K562 (cell line): ENCODE data around the gene ARL6IP4. TPM values are rescaled to one million over a fixed set of nuclear protein-coding genes. Genes with fewer than 3 reads are reported as not detected.

Source experiments
- ATAC-seq: fragments of 200-7000 bp; cut with Tn5 transposase; 3 replicates; pipeline ENCODE4 v1.9.1; 2020; ENCODE audit warnings: moderate library complexity
- BruUV-seq: library from RNA; stranded (reverse); fragments of 400-500 nt; replicated peaks from 2 replicates; lab custom pipeline; 2021; lab: Mats Ljungman, UMichigan
- CTCF ChIA-PET: fragments of 300-600 bp; formaldehyde crosslinking; extraction: SDS; loops from one replicate; lab custom pipeline; 2021; ENCODE audit warnings: low intra/inter-chr PET ratio; lab: Yijun Ruan, JAX
- POLR2A ChIA-PET: fragments of 300-600, 350-650 bp; sonication (Branson Sonifier 250); formaldehyde crosslinking; extraction: SDS; loops from one replicate; lab custom pipeline; 2021; ENCODE audit warnings: antibody characterized with exemption, inconsistent platforms; lab: Yijun Ruan, JAX
- DNase-seq, 4 experiments: peaks; one replicate each; pipeline versions ENCODE4 v3.0.0 to v3.0.0-alpha.2; 2011 to 2018; ENCODE audit warnings: low spot score in 3 of 4, mixed read lengths in 3 of 4; ENCODE audit errors: extremely low read depth in 1 of 4
- FAIRE-seq: peaks from 2 replicates; lab custom pipeline; 2011; peaks lifted over from hg19 to GRCh38; lab: Jason Lieb, UNC
- H2AFZ ChIP-seq: 2 replicates; pipeline ENCODE4 v1.6.0; 2011; ENCODE audit warnings: low read depth, low read length, control low read depth, inconsistent platforms
- H3K27ac ChIP-seq: fragments of 200-600 bp; 3 replicates; pipeline ENCODE4 v1.8.0; 2011; ENCODE audit warnings: low read depth, mild to moderate bottlenecking, control low read depth, inconsistent platforms, low read length, moderate library complexity, mixed read lengths; ENCODE audit errors: extremely low read depth
- H3K27me3 ChIP-seq, 2 experiments: fragments of 300-600 bp in 1 of 2; 2 replicates in 1 of 2; 3 replicates in 1 of 2; pipeline versions ENCODE4 v1.6.0 to v1.8.0; 2011; ENCODE audit warnings: inconsistent platforms in 2 of 2, low read length in 2 of 2, mild to moderate bottlenecking in 1 of 2, mixed read lengths in 1 of 2, moderate library complexity in 1 of 2; ENCODE audit not compliant: control insufficient read depth in 2 of 2, insufficient read depth in 2 of 2
- H3K36me3 ChIP-seq: fragments of 300-600 bp; 3 replicates; pipeline ENCODE4 v1.8.0; 2011; ENCODE audit warnings: mild to moderate bottlenecking, low read length, inconsistent platforms; ENCODE audit not compliant: control insufficient read depth, insufficient read depth
- H3K4me1 ChIP-seq, 2 experiments: fragments of 200-600 bp in 1 of 2; replicated peaks in 1 of 2; 2 replicates in 1 of 2; 3 replicates in 1 of 2; pipeline versions ENCODE4 v1.5.1 to v1.8.0; 2011; ENCODE audit warnings: inconsistent platforms in 2 of 2, low read length in 2 of 2, mild to moderate bottlenecking in 1 of 2, mixed read lengths in 1 of 2, moderate library complexity in 1 of 2; ENCODE audit not compliant: control insufficient read depth in 2 of 2, insufficient read depth in 2 of 2
- H3K4me2 ChIP-seq: 2 replicates; pipeline ENCODE4 v1.6.1; 2011; ENCODE audit warnings: low read length, control low read depth, inconsistent platforms, mixed read lengths; ENCODE audit not compliant: insufficient read depth
- H3K4me3 ChIP-seq: fragments of 200-600 bp; sonication (generic), shearing (Covaris generic); 2 replicates; pipeline ENCODE4 v1.5.1; 2016; ENCODE audit warnings: control low read depth, inconsistent platforms
- H3K79me2 ChIP-seq: fragments of 200-600 bp; 3 replicates; pipeline ENCODE4 v1.8.0; 2011; ENCODE audit warnings: low read length, inconsistent platforms; ENCODE audit not compliant: control insufficient read depth, insufficient read depth
- H3K9ac ChIP-seq, 2 experiments: 2 replicates each; pipeline versions ENCODE4 v1.6.0 to v1.6.1; 2011; ENCODE audit warnings: low read depth in 2 of 2, low read length in 2 of 2, control low read depth in 1 of 2, inconsistent platforms in 1 of 2, mild to moderate bottlenecking in 1 of 2, mixed read lengths in 1 of 2; ENCODE audit not compliant: insufficient read depth in 1 of 2
- H3K9me1 ChIP-seq: one replicate; pipeline ENCODE4 v1.6.0; 2011; ENCODE audit warnings: inconsistent platforms, mild to moderate bottlenecking, low read length, moderate library complexity; ENCODE audit not compliant: control insufficient read depth, insufficient read depth
- H3K9me3 ChIP-seq: replicated peaks from 2 replicates; pipeline ENCODE4 v1.5.1; 2011; ENCODE audit warnings: low read depth, low read length, inconsistent platforms; ENCODE audit not compliant: control insufficient read depth, insufficient read depth
- H4K20me1 ChIP-seq: replicated peaks from 2 replicates; pipeline ENCODE4 v1.6.1; 2011; ENCODE audit warnings: low read length, inconsistent platforms, mixed read lengths; ENCODE audit not compliant: control insufficient read depth, insufficient read depth
- ATF1 ChIP-seq, 2 experiments: fragments of 450-650 bp in 1 of 2; IDR thresholded peaks; 2 replicates each; pipeline ENCODE4 v1.6.1; 2016; ENCODE audit warnings: missing compliant biosample characterization in 1 of 2, missing genetic modification characterization in 1 of 2
- BHLHE40 ChIP-seq: IDR thresholded peaks from 2 replicates; pipeline ENCODE4 v1.6.1; 2011; ENCODE audit warnings: low read length, improper control_type of control experiment
- ELF2 ChIP-seq: fragments of 250-450 bp; sonication (Bioruptor Pico); IDR thresholded peaks from 2 replicates; pipeline ENCODE4 v1.5.0; 2021; ENCODE audit warnings: mild to moderate bottlenecking
- MAZ ChIP-seq, 2 experiments: fragments of 450-650 bp in 1 of 2; sonication (generic) in 1 of 2; formaldehyde crosslinking; IDR thresholded peaks in 1 of 2; conservative IDR thresholded peaks in 1 of 2; 2 replicates each; pipeline versions ENCODE4 v1.4.0 to v1.5.0; 2020; ENCODE audit warnings: mild to moderate bottlenecking in 1 of 2, missing genetic modification reagents in 1 of 2
- MXI1 ChIP-seq: IDR thresholded peaks from 2 replicates; pipeline ENCODE4 v1.6.1; 2011; ENCODE audit warnings: low read depth, mild to moderate bottlenecking, improper control_type of control experiment, low read length
- MYNN ChIP-seq, 2 experiments: sonication (generic); formaldehyde crosslinking in 1 of 2; IDR thresholded peaks; 2 replicates each; pipeline versions ENCODE4 v1.5.0 to v1.6.1; 2016 to 2020; ENCODE audit warnings: antibody characterized with exemption in 1 of 2, missing genetic modification reagents in 1 of 2
- NEUROD1 ChIP-seq: fragments of 150-350 bp; IDR thresholded peaks from 2 replicates; pipeline ENCODE4 v1.6.1; 2014; ENCODE audit warnings: borderline replicate concordance, low read length, low read depth; ENCODE audit not compliant: partially characterized antibody
- NFATC3 ChIP-seq: fragments of 450-650 bp; IDR thresholded peaks from 2 replicates; pipeline ENCODE4 v1.6.1; 2017; ENCODE audit warnings: mild to moderate bottlenecking
- NFIX ChIP-seq: fragments of 250-450 bp; sonication (Bioruptor Pico); IDR thresholded peaks from 2 replicates; pipeline ENCODE4 v1.4.0; 2020; ENCODE audit warnings: low read depth, mild to moderate bottlenecking, moderate library complexity
- NR2C2 ChIP-seq, 2 experiments: fragments of 200-800 bp in 1 of 2; sonication (Bioruptor generic) in 1 of 2; sonication (generic) in 1 of 2; formaldehyde crosslinking in 1 of 2; IDR thresholded peaks; 2 replicates each; pipeline versions ENCODE4 v1.6.1 to v1.8.0; 2016 to 2022; ENCODE audit warnings: mild to moderate bottlenecking in 1 of 2, missing compliant biosample characterization in 1 of 2, missing genetic modification characterization in 1 of 2, missing genetic modification reagents in 1 of 2
- PHF20 ChIP-seq: fragments of 450-650 bp; IDR thresholded peaks from 2 replicates; pipeline ENCODE4 v1.6.1; 2018; ENCODE audit not compliant: partially characterized antibody
- TRIM28 ChIP-seq: fragments of 450-650 bp; IDR thresholded peaks from 2 replicates; pipeline ENCODE4 v1.6.1; 2017
- ZBTB17 ChIP-seq: fragments of 450-650 bp; formaldehyde crosslinking; IDR thresholded peaks from 2 replicates; pipeline ENCODE4 v1.4.0; 2020; ENCODE audit warnings: mild to moderate bottlenecking
- ZFP36 ChIP-seq: fragments of 150-350 bp; IDR thresholded peaks from 2 replicates; pipeline ENCODE4 v1.6.1; 2018; ENCODE audit warnings: low read length, low read depth; ENCODE audit not compliant: partially characterized antibody
- ZNF121 ChIP-seq: sonication (generic); formaldehyde crosslinking; conservative IDR thresholded peaks from 2 replicates; pipeline ENCODE4 v1.8.0; 2022; ENCODE audit warnings: missing genetic modification reagents
- ZNF76 ChIP-seq: fragments of 250-450 bp; sonication (Bioruptor Pico); IDR thresholded peaks from 2 replicates; pipeline ENCODE4 v1.4.0; 2020; ENCODE audit warnings: mild to moderate bottlenecking, moderate library complexity, borderline replicate concordance
- WGBS: fragments of 100-300 bp; shearing (Covaris generic); methylation state at CpG from one replicate; pipeline ENCODE4 v1.1.6; 2016; ENCODE audit warnings: low coverage, mixed read lengths; ENCODE audit not compliant: insufficient coverage; ENCODE audit errors: missing lambda C conversion rate; 5-methylcytosine and 5-hydroxymethylcytosine counted together
- in situ Hi-C: fragments of 300-500 bp; cut with MboI; formaldehyde crosslinking; loops from 4 replicates; pipeline ENCODE4 v1.15.0; 2018; ENCODE audit warnings: inconsistent platforms, mixed read lengths
- intact Hi-C: fragments of 100-400 bp; cut with micrococcal nuclease; formaldehyde crosslinking; loops from 2 replicates; pipeline ENCODE4 v1.14.2; 2022
- polyA plus RNA-seq, 8 experiments: library from polyadenylated mRNA; depleted of rRNA in 4 of 8; stranded (reverse) in 5 of 8; unstranded in 3 of 8; fragments of >200 nt; fragmentation: Nextera tagmentation in 2 of 8; fragmentation: Illumina TruSeq in 1 of 8; extraction: Ambion mirVana in 2 of 8; extraction: Trizol in 1 of 8; gene quantifications; 2 replicates each; pipeline versions ENCODE4 v1.2.1 to v1.2.3, GENCODE V29; 2011 to 2014; ENCODE audit warnings: inconsistent platforms in 1 of 8, missing spikeins in 1 of 8
- total RNA-seq, 7 experiments: library from RNA; depleted of rRNA in 6 of 7; stranded (reverse); fragments of >200 nt in 6 of 7; fragmentation: Illumina TruSeq in 2 of 7; extraction: Trizol in 2 of 7; gene quantifications; 2 replicates each; pipeline versions ENCODE4 v1.2.1 to v1.2.3, GENCODE V29; 2011 to 2021; ENCODE audit warnings: low replicate concordance in 1 of 7
- TF ChIP-seq, protein P1 (sequence below): fragments of 250-450 bp; sonication (Bioruptor Pico); IDR thresholded peaks from 2 replicates; pipeline ENCODE4 v1.5.0; 2021
- TF ChIP-seq, protein P2 (sequence below): sonication (generic); formaldehyde crosslinking; IDR thresholded peaks from 2 replicates; pipeline ENCODE4 v1.8.0; 2023; ENCODE audit warnings: mild to moderate bottlenecking, missing genetic modification reagents

The ARL6IP4 gene
- total and polyA plus RNA-seq, 9 of the 15 experiments (the other 6 are each of a cell fraction or from before 2014, with no cell fraction given), result 2.4 to 255 (median 151) TPM

DNA sequence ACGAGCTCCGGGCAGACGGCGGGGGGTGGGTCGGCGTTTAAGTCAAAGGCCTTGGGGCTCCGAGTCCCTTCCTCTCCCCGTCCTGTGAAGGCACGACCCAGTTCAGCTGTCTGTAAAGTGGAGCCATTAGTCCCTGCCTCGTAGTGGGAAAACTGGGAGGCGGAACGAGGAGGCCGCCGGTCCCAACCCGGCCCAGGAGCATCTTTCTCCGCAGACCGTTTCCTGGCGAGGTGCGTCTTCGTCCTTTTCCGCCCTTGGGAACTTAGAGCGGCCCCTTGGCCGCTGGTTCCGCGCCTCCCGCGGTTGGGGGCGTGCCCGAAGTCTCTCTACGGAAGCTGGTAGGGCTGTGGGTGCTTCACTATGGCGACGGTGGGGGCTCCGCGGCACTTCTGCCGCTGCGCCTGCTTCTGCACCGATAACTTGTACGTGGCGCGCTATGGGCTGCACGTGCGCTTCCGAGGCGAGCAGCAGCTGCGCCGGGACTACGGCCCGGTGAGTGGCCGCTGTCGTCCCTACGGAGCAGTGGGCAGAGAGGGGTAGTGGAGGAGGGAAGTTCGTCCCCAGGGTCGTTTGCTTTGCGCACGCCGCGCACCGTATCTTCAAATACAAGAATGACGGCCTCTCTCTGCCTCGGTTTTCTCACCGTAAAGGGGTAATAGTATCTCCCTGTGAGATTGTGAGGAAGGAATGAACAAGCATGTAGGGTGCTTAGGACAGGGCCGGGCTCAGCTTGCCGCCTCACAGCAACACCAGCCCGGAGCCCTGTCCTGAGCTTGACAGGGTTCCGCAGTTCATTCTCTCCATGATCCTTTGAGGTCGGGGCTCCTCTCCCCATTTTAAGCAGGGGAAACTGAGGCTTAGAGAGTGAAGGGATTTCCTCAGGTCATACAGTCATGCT is 5.3 kb upstream of the ARL6IP4 start, which contains the start of gene OGFOD2:
TSS of gene OGFOD2 (plus strand) at position 353 of the 898 bp plus-strand sequence. CDS start at position 361, 8 bp downstream.
- DNase-seq (peak; percentile 85 to 97 (median 88)), ATAC-seq (peak; percentile 85), FAIRE-seq (no peak)
- BruUV-seq, result TSS peak; percentile 59
- under 1% methylated on average over 65 of the region's 66 CpGs for WGBS
- peaks cover 34% of the 10 kb centered on the region; the same call in 2 of the 3 replicates for H3K36me3 ChIP-seq
- H3K9me1 ChIP-seq, result no peaks in the 10 kb centered on the region
- peak within 1 kb of the TSS; percentile 100 for H3K4me2 ChIP-seq
- in situ Hi-C loops (no loop called here), intact Hi-C loops (no loop called here)
- H3K27me3 ChIP-seq, result no peaks in the 10 kb centered on the region
- H4K20me1 ChIP-seq, result no peaks in the 10 kb centered on the region; the same call in 1 of the 2 replicates
- peak within 1 kb of the TSS; percentile 98 for H2AFZ ChIP-seq
- POLR2A ChIA-PET, result interaction anchor here (0.5 to 3.2 kb wide), 23 partner anchors 9 to 263 kb away, joined by 3 to 22 read pairs (median 4); partner anchors contain the start of genes ABCB9, DENR, MPHOSPH9 and MTRFR
- CTCF ChIA-PET, result no interaction called here
- peak within 1 kb of the TSS; percentile 66 for H3K4me3 ChIP-seq
- peaks cover 34% of the 10 kb centered on the region for H3K79me2 ChIP-seq
- H3K9ac ChIP-seq, result peak within 1 kb of the TSS; percentile 94 to 98
- no peaks in the 10 kb centered on the region for H3K9me3 ChIP-seq
- H3K27ac ChIP-seq, result peak within 1 kb of the TSS; percentile 97
- H3K4me1 ChIP-seq, result peaks cover 17 to 45% of the 10 kb centered on the region in 2 experiments
- TF ChIP-seq NFIX (CRISPR knock-in tag) (no peak), MYNN (IDR thresholded peaks at IDR 0.05) (no peak), MYNN (CRISPR knock-in tag; IDR thresholded peaks at IDR 0.05) (no peak), ELF2 (peak; percentile 82; the same call in 1 of the 2 replicates), MXI1 (peak; percentile 78), PHF20 (peak; percentile 48), NEUROD1 (peak; percentile 84), TRIM28 (peak; percentile 38; the same call in 1 of the 2 replicates), NFATC3 (0 out of 2 replicates have a peak, but pooled peaks have one; percentile 9), ZBTB17 (CRISPR knock-in tag) (peak; percentile 21; the same call in 1 of the 2 replicates), MAZ (CRISPR knock-in tag; conservative IDR thresholded peaks at IDR 0.05 in 1 of 2, IDR thresholded peaks at IDR 0.05 in 1 of 2) (peak; percentile 85 to 87), ZNF121 (CRISPR knock-in tag) (no peak), NR2C2 (CRISPR knock-in tag; IDR thresholded peaks at IDR 0.05) (peak; percentile 50; the same call in 1 of the 2 replicates), NR2C2 (tag; IDR thresholded peaks at IDR 0.05) (peak; percentile 27; the same call in 1 of the 2 replicates), ATF1 (CRISPR knock-in tag; IDR thresholded peaks at IDR 0.05) (no peak), ATF1 (tag; IDR thresholded peaks at IDR 0.05) (peak; percentile 64), ZNF76 (CRISPR knock-in tag) (no peak), BHLHE40 (peak; percentile 97), ZFP36 (peak; percentile 8)
- TF ChIP-seq, protein P1, sequence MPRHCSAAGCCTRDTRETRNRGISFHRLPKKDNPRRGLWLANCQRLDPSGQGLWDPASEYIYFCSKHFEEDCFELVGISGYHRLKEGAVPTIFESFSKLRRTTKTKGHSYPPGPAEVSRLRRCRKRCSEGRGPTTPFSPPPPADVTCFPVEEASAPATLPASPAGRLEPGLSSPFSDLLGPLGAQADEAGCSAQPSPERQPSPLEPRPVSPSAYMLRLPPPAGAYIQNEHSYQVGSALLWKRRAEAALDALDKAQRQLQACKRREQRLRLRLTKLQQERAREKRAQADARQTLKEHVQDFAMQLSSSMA (CRISPR knock-in tag), result no peak
- TF ChIP-seq, protein P2, sequence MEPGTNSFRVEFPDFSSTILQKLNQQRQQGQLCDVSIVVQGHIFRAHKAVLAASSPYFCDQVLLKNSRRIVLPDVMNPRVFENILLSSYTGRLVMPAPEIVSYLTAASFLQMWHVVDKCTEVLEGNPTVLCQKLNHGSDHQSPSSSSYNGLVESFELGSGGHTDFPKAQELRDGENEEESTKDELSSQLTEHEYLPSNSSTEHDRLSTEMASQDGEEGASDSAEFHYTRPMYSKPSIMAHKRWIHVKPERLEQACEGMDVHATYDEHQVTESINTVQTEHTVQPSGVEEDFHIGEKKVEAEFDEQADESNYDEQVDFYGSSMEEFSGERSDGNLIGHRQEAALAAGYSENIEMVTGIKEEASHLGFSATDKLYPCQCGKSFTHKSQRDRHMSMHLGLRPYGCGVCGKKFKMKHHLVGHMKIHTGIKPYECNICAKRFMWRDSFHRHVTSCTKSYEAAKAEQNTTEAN (CRISPR knock-in tag), result peak; percentile 81
